IMR-90 (cell line): ENCODE results near the gene SPTLC2. TPM values are rescaled to one million over a fixed set of nuclear protein-coding genes. Genes with fewer than 3 reads are reported as not detected.

Experiments used
- ATAC-seq: fragments of 200-7000 bp; cut with Tn5 transposase; 2 replicates; pipeline ENCODE4 v1.9.1; 2020; ENCODE audit warnings: low read depth, mild to moderate bottlenecking, moderate library complexity
- BruUV-seq: library from RNA; stranded (reverse); fragments of 400-500 nt; replicated peaks from 2 replicates; lab custom pipeline; 2021; lab: Mats Ljungman, UMichigan
- CTCF ChIA-PET: fragments of 300-600 bp; formaldehyde crosslinking; extraction: SDS; loops from one replicate; lab custom pipeline; 2021; ENCODE audit warnings: antibody characterized with exemption; lab: Yijun Ruan, JAX
- POLR2A ChIA-PET: fragments of 300-600 bp; sonication (Branson Sonifier 250); formaldehyde crosslinking; loops from one replicate; lab custom pipeline; 2022; ENCODE audit warnings: antibody characterized with exemption; ENCODE audit not compliant: unreplicated experiment; lab: Charles Lee
- DNase-seq: peaks from one replicate; pipeline ENCODE4 v3.0.0; 2013
- H2AFZ ChIP-seq: replicated peaks from 2 replicates; pipeline ENCODE3; 2013; ENCODE audit warnings: low read length, mild to moderate bottlenecking; ENCODE audit not compliant: poor library complexity
- H2AK5ac ChIP-seq: 2 replicates; pipeline ENCODE4 v1.6.1; 2013; ENCODE audit warnings: low read depth, low read length, inconsistent platforms
- H2AK9ac ChIP-seq: replicated peaks from 2 replicates; pipeline ENCODE3; 2013; ENCODE audit warnings: mild to moderate bottlenecking, low read depth, low read length, moderate library complexity; ENCODE audit not compliant: poor library complexity
- H2BK120ac ChIP-seq: 2 replicates; pipeline ENCODE4 v1.6.1; 2013; ENCODE audit warnings: low read depth, low read length, inconsistent platforms
- H2BK15ac ChIP-seq: 3 replicates; pipeline ENCODE4 v1.6.1; 2013; ENCODE audit warnings: low read depth, low read length, inconsistent platforms
- H2BK20ac ChIP-seq: 2 replicates; pipeline ENCODE4 v1.6.1; 2013; ENCODE audit warnings: low read depth, mild to moderate bottlenecking, inconsistent platforms, low read length, moderate library complexity
- H2BK5ac ChIP-seq: 2 replicates; pipeline ENCODE4 v1.6.1; 2013; ENCODE audit warnings: mild to moderate bottlenecking, low read depth, low read length, inconsistent platforms; ENCODE audit not compliant: poor library complexity, severe bottlenecking
- H3K14ac ChIP-seq: replicated peaks from 2 replicates; pipeline ENCODE4 v1.6.1; 2013; ENCODE audit warnings: low read depth, low read length, inconsistent platforms
- H3K18ac ChIP-seq: 2 replicates; pipeline ENCODE4 v1.6.1; 2013; ENCODE audit warnings: low read depth, low read length, control low read depth
- H3K23ac ChIP-seq: 2 replicates; pipeline ENCODE4 v1.6.1; 2013; ENCODE audit warnings: low read depth, low read length, inconsistent platforms
- H3K27ac ChIP-seq: 2 replicates; pipeline ENCODE4 v1.5.1; 2013; ENCODE audit warnings: mild to moderate bottlenecking, control low read depth, low read length; ENCODE audit not compliant: insufficient read depth
- H3K27me3 ChIP-seq: 2 replicates; pipeline ENCODE4 v1.6.1; 2013; ENCODE audit warnings: low read length; ENCODE audit not compliant: control insufficient read depth, insufficient read depth
- H3K36me3 ChIP-seq: 2 replicates; pipeline ENCODE4 v1.6.1; 2013; ENCODE audit warnings: low read length, mixed read lengths; ENCODE audit not compliant: control insufficient read depth, insufficient read depth
- H3K4ac ChIP-seq: 2 replicates; pipeline ENCODE4 v1.6.1; 2013; ENCODE audit warnings: low read depth, low read length, inconsistent platforms
- H3K4me1 ChIP-seq: 2 replicates; pipeline ENCODE4 v1.6.1; 2013; ENCODE audit warnings: low read length, mixed read lengths; ENCODE audit not compliant: control insufficient read depth, insufficient read depth
- H3K4me2 ChIP-seq: 2 replicates; pipeline ENCODE4 v1.6.1; 2013; ENCODE audit warnings: low read depth, mild to moderate bottlenecking, control low read depth, low read length, moderate library complexity
- H3K4me3 ChIP-seq: 2 replicates; pipeline ENCODE4 v1.5.1; 2013; ENCODE audit warnings: low read depth, mild to moderate bottlenecking, control low read depth, low read length, moderate library complexity; ENCODE audit not compliant: insufficient read depth
- H3K56ac ChIP-seq: 2 replicates; pipeline ENCODE4 v1.6.1; 2013; ENCODE audit warnings: low read length, inconsistent platforms; ENCODE audit not compliant: insufficient read depth; ENCODE audit errors: extremely low read depth
- H3K79me1 ChIP-seq, 2 experiments: 2 replicates each; pipeline ENCODE4 v1.6.1; 2013; ENCODE audit warnings: low read length in 2 of 2, inconsistent platforms in 1 of 2, low read depth in 1 of 2
- H3K9ac ChIP-seq: 2 replicates; pipeline ENCODE4 v1.6.1; 2013; ENCODE audit warnings: low read depth, low read length, control low read depth
- H3K9me1 ChIP-seq: 2 replicates; pipeline ENCODE4 v1.6.1; 2013; ENCODE audit warnings: low read length, inconsistent platforms; ENCODE audit not compliant: insufficient read depth
- H3K9me3 ChIP-seq: 2 replicates; pipeline ENCODE4 v1.6.1; 2013; ENCODE audit warnings: low read length; ENCODE audit not compliant: control insufficient read depth, insufficient read depth
- H4K20me1 ChIP-seq: 2 replicates; pipeline ENCODE4 v1.6.1; 2013; ENCODE audit warnings: low read length, inconsistent platforms; ENCODE audit not compliant: insufficient read depth
- H4K5ac ChIP-seq: 2 replicates; pipeline ENCODE4 v1.6.1; 2013; ENCODE audit warnings: mild to moderate bottlenecking, low read depth, low read length, control low read depth
- H4K8ac ChIP-seq, 2 experiments: 2 replicates each; pipeline ENCODE4 v1.6.1; 2013; ENCODE audit warnings: low read depth in 2 of 2, low read length in 2 of 2, control low read depth in 1 of 2, inconsistent platforms in 1 of 2
- H4K91ac ChIP-seq: 2 replicates; pipeline ENCODE4 v1.6.1; 2013; ENCODE audit warnings: low read depth, low read length, inconsistent platforms; ENCODE audit not compliant: insufficient read depth
- FOS ChIP-seq: fragments of 150-350 bp; IDR thresholded peaks from 2 replicates; pipeline ENCODE4 v1.6.1; 2016; ENCODE audit warnings: low read depth, low read length
- NFE2L2 ChIP-seq: fragments of 150-350 bp; IDR thresholded peaks from 2 replicates; pipeline ENCODE4 v1.6.1; 2016; ENCODE audit warnings: low read depth, mild to moderate bottlenecking, low read length
- WGBS, 2 experiments: methylation state at CpG; one replicate each; pipeline versions ENCODE4 v1.1.5 to v1.1.7; 2013; ENCODE audit warnings: missing lambda C conversion rate in 2 of 2; ENCODE audit not compliant: insufficient read length in 1 of 2; ENCODE audit errors: extremely low coverage in 2 of 2; 5-methylcytosine and 5-hydroxymethylcytosine counted together
- dilution Hi-C: fragments of 300-500 bp; cut with HindIII; formaldehyde crosslinking; loops from one replicate; pipeline ENCODE4 v1.14.3; 2018; ENCODE audit warnings: low sequenced_read_pairs; ENCODE audit not compliant: unreplicated experiment
- in situ Hi-C: fragments of 300-500 bp; cut with MboI; formaldehyde crosslinking; loops from 3 replicates; pipeline ENCODE4 v1.14.3; 2019; ENCODE audit warnings: low sequenced_read_pairs, inconsistent platforms, mixed read lengths
- intact Hi-C: fragments of 100-400 bp; cut with micrococcal nuclease; formaldehyde crosslinking; loops from 2 replicates; pipeline ENCODE4 v1.10.0; 2022
- polyA plus RNA-seq, 3 experiments: library from polyadenylated mRNA; depleted of rRNA; stranded (reverse); fragments of >200 nt; gene quantifications; 2 replicates each; pipeline ENCODE4 v1.2.3, GENCODE V29; 2012; ENCODE audit warnings: low replicate concordance in 1 of 3
- total RNA-seq: library from RNA; depleted of rRNA; stranded (reverse); fragments of >200 nt; gene quantifications from 2 replicates; pipeline ENCODE4 v1.2.3, GENCODE V29; 2012

SPTLC2 gene
- total and polyA plus RNA-seq, 2 of the 4 experiments (the other 2 are of a cell fraction) = 22.6 to 68.3 TPM

GRCh38 chr14:77485901-77486678 is 130.3 kb downstream of the SPTLC2 start:
- no peak overlapping the region for H3K14ac ChIP-seq
- H4K5ac ChIP-seq = no peak overlapping the region
- H3K18ac ChIP-seq = no peak overlapping the region
- POLR2A ChIA-PET = no interaction called here
- no peaks in the 10 kb centered on the region for H3K36me3 ChIP-seq
- intact Hi-C loops = no loop called here
- H3K9me1 ChIP-seq = peaks cover 3% of the 10 kb centered on the region; the same call in 1 of the 2 replicates
- no peak overlapping the region for H3K4ac ChIP-seq
- 80% methylated on average over 1 of the region's 7 CpGs; no CpG with 5 or more reads in 1 of the 2 experiments for WGBS, 2 experiments
- H4K20me1 ChIP-seq = no peaks in the 10 kb centered on the region
- no peak overlapping the region for H3K4me2 ChIP-seq
- H2BK15ac ChIP-seq = no peak overlapping the region
- no TSS peak for BruUV-seq
- CTCF ChIA-PET = no interaction called here
- DNase-seq (peak; percentile 88), ATAC-seq (peak; percentile 92)
- H3K79me1 ChIP-seq = no peaks in the 10 kb centered on the region
- no peak overlapping the region for H2BK5ac ChIP-seq
- no peak overlapping the region for H3K56ac ChIP-seq
- no peak overlapping the region for H3K9ac ChIP-seq
- no peak overlapping the region for H4K91ac ChIP-seq
- peak overlapping the region; percentile 83 for H2AFZ ChIP-seq
- no peak overlapping the region for H2BK120ac ChIP-seq
- dilution Hi-C loops = no loop called here
- H3K4me1 ChIP-seq = no peaks in the 10 kb centered on the region
- peak; percentile 53 for TF ChIP-seq FOS
- no peak for TF ChIP-seq NFE2L2
- no peak overlapping the region for H2BK20ac ChIP-seq
- no peak overlapping the region for H3K27ac ChIP-seq
- in situ Hi-C loops = no loop called here
- no peak overlapping the region for H3K4me3 ChIP-seq
- no peak overlapping the region; the same call in 1 of the 2 replicates for H3K23ac ChIP-seq
- H2AK5ac ChIP-seq = no peak overlapping the region; the same call in 1 of the 2 replicates
- H4K8ac ChIP-seq = no peak overlapping the region
- peak overlapping the region; percentile 31 for H2AK9ac ChIP-seq
- no peaks in the 10 kb centered on the region for H3K9me3 ChIP-seq
- peaks cover 2% of the 10 kb centered on the region; the same call in 1 of the 2 replicates for H3K27me3 ChIP-seq
